Stimulated activated CD8-positive, alpha-beta memory T cell treated with anti-CD3 and anti-CD28 coated beads, Interleukin-15, amount 100 ng/mL, for 1 hour (primary cell): ENCODE data around the gene STK11IP.

Source experiments
- DNase-seq: peaks from one replicate; pipeline ENCODE4 v3.0.0-alpha.2; 2020; ENCODE audit warnings: low read depth

The STK11IP gene, protein sequence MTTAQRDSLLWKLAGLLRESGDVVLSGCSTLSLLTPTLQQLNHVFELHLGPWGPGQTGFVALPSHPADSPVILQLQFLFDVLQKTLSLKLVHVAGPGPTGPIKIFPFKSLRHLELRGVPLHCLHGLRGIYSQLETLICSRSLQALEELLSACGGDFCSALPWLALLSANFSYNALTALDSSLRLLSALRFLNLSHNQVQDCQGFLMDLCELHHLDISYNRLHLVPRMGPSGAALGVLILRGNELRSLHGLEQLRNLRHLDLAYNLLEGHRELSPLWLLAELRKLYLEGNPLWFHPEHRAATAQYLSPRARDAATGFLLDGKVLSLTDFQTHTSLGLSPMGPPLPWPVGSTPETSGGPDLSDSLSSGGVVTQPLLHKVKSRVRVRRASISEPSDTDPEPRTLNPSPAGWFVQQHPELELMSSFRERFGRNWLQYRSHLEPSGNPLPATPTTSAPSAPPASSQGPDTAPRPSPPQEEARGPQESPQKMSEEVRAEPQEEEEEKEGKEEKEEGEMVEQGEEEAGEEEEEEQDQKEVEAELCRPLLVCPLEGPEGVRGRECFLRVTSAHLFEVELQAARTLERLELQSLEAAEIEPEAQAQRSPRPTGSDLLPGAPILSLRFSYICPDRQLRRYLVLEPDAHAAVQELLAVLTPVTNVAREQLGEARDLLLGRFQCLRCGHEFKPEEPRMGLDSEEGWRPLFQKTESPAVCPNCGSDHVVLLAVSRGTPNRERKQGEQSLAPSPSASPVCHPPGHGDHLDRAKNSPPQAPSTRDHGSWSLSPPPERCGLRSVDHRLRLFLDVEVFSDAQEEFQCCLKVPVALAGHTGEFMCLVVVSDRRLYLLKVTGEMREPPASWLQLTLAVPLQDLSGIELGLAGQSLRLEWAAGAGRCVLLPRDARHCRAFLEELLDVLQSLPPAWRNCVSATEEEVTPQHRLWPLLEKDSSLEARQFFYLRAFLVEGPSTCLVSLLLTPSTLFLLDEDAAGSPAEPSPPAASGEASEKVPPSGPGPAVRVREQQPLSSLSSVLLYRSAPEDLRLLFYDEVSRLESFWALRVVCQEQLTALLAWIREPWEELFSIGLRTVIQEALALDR

GRCh38 chr2:219597552-219598307, at the start of gene STK11IP:
Gene STK11IP, plus strand, starts transcription at chr2:219597857. Its CDS starts 263 bp downstream, at chr2:219598120.
- peak; percentile 85 for DNase-seq

DNA sequence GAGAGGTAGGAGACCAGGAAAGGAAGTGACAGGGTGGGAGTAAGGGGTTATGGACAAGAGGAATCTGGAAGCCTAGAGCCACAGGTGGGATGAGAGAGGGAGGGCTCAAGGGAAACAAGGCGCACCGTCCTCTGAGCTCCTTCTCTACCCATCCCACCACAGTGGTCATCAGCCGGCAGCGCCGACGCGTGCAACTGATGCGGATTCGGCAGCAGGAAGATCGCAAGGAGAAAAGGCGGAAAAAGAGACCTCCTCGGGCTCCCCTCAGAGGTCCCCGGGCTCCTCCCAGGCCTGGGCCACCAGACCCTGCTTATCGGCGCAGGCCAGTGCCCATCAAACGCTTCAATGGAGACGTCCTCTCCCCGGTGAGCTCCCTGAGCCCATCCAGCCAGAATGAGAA, 48.7 kb upstream of the STK11IP start:
- no peak for DNase-seq

GRCh38 chr2:219549619-219550018, 48.0 kb upstream of the STK11IP start:
- no peak for DNase-seq

DNA sequence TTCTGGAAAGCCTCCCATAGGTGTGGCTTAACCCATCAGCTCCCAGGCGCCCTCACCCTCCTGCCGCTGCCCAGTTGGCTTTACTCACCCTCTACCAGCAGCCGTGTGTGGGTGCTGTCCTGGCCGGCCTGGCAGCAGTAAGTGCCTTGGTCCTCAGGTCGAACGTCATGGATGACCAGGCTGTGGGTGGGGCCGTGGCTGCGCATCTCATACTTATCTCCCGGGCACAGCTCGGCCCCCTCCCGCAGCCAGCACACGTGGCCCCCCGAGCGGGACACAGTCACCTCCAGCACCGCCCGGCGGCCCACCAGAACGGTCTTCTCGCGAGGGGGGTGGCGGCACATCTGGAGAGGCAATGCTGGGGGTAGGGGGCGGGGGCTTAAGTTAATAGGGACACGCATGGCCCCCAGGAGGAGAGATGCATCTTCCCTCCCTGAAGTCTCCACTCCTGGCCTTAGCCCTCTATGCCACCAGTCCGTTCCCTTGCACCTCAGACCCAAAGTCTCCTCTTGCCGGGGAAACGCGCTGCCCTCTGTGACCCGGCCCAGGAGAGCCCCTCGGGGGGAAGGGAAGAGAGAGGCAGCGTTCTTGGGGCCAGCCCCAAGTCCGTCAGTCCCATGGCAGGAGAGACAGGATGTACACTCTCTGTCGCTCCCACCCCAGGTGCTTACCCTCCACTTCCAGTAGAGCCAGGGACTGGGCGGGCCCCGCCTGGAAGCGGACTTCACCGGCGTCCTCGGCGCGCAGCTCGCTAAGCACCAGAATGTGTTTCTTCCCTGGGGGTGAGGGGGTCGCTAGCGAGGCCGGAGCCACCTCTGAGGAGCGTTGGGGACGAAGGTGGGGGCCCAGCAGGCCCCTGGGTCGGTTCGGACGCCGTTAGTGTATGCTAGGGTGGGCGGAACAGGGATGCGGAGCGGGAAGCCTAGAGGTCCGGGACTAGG, 45.9 kb upstream of the STK11IP start:
- no peak for DNase-seq

DNA sequence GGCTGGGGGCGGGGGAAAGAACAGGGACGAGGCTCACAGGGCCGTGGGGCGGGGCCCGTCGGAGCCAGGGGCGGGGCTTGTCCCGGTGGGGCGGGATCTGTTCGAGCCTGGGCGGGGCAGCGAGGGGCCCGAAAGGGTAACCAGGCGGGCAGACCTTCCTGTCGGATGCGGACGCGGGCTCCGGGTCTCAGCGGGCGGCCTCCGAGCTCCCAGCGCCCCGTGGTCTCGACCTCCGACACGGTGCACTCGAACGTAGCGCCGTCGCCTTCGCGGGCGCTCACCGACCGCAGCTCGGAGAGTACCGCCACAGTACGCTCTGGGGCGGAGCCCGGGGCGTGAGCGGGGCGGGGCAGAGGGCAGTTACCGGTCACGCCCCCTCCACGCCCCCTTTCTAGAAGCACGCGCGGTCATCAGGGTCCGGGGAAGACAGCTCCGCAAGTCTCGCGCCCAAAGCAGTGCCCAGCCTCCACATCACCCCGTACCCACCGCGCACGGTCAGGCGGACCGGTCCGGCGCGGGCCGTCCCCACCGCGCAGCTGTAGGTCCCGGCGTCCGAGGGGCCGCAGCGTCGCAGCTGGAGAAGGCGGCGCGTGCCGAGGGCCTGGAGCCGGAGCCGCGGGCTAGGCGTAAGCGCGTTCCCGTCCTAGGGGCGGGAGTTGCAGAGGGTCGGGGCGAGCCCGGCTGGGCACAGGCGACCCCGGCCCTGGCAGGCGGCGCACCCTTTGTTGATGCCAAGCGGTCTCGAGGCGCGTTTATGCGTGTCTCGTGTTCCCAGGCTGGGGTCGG, 45.1 kb upstream of the STK11IP start:
- peak; percentile 63 for DNase-seq

DNA sequence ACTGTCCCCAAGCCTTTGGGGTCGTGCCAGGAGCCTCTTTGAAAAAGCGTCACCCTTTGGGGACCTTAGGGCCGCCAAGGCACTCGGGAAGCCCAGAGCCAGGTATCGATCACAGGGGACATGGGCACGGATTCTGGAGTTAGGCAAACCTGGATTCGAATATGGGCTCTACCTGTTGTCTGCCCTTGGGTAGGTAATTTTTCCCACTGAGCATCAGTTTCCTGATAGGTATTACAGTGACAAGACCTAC, 44.6 kb upstream of the STK11IP start:
- DNase-seq = no peak

GRCh38 chr2:219553463-219553963, 44.1 kb upstream of the STK11IP start:
- no peak for DNase-seq

- DNase-seq = no peak
These were observed 43.3 kb upstream of the STK11IP start for GRCh38 chr2:219554350-219554749.

- no peak for DNase-seq
These were observed 41.7 kb upstream of the STK11IP start for GRCh38 chr2:219555956-219556355.

GRCh38 chr2:219556413-219556812, 41.2 kb upstream of the STK11IP start:
- no peak for DNase-seq

DNA sequence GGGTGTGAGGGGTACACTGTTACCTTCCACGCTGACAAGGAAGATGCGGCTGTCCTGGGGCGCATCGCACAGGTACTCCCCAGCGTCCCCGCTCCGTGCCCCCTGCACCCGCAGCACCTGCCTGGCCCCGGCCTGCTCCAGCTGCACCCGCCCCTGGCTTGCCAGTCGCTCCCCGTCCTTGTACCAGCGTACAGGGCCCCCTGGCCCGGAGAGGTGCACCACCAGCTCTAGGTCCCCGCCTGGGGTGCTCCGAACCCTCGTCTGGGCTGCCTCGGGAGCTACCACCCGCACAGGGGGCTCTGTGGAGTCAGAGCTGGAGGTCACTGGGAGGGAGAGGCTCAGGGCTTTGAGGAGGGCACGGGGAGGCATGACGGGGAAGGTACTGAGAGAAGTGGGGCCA, 40.3 kb upstream of the STK11IP start:
- DNase-seq = no peak

- DNase-seq = no peak
These were observed 39.6 kb upstream of the STK11IP start for GRCh38 chr2:219557791-219558785.

GRCh38 chr2:219559156-219559915, 38.3 kb upstream of the STK11IP start:
- no peak for DNase-seq

DNA sequence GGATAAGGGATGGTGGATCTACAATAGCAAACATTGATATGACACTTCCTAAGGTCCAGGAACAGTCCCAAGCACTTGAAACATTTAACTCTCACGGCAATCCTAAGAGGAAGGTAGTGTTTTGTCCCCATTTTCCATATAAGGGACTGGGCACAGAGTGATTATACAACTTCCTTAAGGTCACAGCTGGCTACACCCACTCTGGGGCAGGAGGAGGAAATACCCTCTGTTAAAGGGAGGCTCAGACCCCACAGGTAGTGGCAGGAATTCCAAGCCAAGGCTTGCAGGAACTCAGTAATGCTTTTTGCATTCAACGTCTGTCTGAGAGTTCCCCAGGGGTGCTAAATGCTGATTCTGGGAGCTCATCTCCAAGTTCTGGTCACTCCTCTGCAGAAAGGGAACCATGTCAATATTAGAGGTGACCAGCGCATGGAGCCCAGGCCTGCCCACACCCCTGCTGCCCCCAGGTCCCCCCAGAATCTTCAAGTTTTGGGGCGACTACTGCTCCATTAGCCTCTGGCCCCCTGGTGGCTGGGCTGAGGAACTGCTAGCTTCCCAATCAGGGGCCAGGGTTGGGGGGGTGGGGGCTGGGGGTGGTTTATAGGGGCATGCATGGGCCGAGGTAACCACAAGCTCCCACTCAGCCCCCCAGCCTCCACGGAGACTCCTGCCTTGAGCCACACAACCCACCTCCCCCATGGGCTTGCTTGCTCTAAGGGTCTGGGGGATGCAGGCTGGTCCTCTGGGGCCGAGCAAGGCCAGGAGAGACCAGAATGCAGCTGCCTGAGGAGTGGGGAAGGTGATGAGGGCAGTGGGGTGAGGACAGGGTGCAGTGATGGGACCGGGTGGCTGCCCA, 37.4 kb upstream of the STK11IP start:
- no peak for DNase-seq

DNA sequence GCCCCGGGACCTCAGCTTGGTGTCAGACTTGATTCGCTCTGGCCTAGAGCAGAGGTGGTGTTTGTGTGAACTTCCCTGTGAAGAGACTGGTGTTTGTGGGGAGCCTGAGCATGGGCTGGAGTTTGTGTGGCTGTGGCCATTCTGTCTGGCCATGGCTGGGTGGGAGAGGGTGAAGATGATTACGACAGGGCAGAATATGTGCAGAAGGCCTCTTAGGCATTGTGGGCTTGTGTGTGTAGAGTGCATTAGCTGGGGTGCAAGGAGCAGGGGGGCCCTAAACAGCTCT, 36.8 kb upstream of the STK11IP start:
- no peak for DNase-seq

GRCh38 chr2:219561179-219562048, 36.2 kb upstream of the STK11IP start:
- DNase-seq = no peak
